SH-SY5Y (cell line): ENCODE data around the gene CCDC106.

Experiments used
- GATA2 ChIP-seq: IDR thresholded peaks from 2 replicates; pipeline ENCODE4 v1.6.1; 2011; ENCODE audit warnings: mild to moderate bottlenecking, low read depth, low read length
- GATA3 ChIP-seq: IDR thresholded peaks from 2 replicates; pipeline ENCODE4 v1.6.1; 2011; ENCODE audit warnings: low read depth, mild to moderate bottlenecking, low read length, moderate library complexity

- TF ChIP-seq GATA2 = no peak
- no peak for TF ChIP-seq GATA3
Measured at GRCh38 chr19:55606471-55606787, 41.6 kb upstream of the CCDC106 start.
